NCI-H345 treated with DMSO at 0.1 percent for 48 hours (cell line): ENCODE data around the gene DCUN1D3.

Experiments
- DNase-seq: peaks from one replicate; lab custom pipeline; 2025; ENCODE audit not compliant: unreplicated experiment; lab: John Stamatoyannopoulos, UW

DCUN1D3 gene

DNA sequence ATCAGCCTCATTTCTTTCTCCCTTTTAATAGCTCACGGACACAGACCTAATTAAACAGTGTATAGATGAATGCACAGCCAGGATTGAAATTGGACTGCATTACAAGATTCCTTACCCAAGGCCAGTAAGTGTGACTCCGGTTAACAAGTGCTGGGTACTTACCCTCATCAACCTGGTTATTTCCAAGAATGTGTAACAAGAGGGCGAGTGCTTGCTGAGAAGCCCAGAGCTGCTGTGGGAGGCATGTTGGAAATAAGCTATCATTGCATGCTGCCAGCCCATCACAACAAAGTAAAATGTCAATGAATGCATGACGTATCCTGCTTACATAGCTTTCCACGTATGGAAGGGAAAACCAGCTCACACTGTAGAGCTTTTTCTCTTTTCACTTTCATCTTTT is 19.9 kb upstream of the DCUN1D3 start:
- DNase-seq = no peak

- no peak for DNase-seq
Measured at GRCh38 chr16:20918486-20919239, 18.5 kb upstream of the DCUN1D3 start.

DNA sequence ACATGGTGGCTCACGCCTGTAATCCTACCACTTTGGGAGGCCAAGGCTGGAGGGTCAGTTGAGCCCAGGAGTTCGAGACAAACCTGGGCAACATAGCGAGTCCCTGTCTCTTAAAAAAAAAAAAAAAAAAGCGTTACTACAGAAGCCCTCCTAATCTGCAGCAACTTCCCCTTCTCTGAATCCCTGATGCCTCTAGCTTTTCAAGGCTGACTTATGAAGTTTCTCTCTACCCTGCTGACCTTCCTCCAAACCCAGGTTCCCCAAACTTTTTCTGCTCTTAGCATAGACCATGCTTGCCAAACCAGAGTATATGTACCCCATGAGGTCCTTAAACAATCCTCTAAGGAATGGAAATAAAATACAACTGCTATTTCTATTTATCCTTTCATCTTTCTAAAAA is 16.8 kb upstream of the DCUN1D3 start:
- no peak for DNase-seq

DNA sequence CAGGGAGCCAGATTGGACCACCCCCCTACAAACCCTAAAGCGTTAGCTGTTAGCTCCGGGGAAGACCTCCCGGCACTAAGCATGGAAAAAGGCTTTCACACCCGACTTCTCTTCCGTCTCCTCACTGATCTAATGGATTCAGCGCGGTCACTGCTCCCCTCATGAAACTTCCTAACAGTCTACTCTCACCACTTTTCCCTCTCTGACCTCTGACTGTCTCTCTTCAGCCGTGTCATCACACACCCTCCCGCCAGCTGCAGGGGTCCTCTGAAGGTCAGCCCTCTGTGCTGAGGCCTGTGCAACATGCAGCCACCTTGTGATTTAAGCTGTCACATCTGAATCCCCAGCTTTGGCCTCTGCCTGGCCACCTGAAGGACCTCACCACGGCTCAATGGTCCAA is 16.1 kb upstream of the DCUN1D3 start:
- no peak for DNase-seq

GRCh38 chr16:20911361-20911760 is 11.2 kb upstream of the DCUN1D3 start:
- DNase-seq = no peak

DNA sequence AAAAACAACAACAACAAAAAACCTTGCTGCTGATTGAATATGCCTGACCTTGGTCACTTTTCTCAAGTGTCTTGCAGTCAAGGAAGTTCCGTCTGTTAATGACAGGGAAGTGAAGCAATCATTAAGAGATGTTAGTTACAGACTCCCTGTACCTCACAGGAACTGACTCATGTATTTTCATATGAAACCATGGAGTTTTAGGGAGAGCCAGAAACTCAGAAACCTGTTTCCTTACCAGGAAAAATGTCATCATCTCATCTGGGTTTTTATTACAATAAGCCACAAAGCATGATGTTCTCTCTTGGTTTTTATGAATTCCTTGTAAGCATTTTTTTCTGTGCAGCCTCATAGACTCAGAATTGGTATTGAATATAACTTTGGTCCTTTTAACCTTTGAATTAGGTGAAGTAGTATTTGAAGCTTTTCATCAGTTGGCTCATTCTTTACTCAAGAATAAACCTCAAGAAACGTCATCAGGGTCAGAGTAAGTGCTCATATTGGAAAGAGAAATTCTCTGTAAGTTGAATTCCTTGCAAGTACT is 10.7 kb upstream of the DCUN1D3 start:
- no peak for DNase-seq

GRCh38 chr16:20906341-20907255 is 6.4 kb upstream of the DCUN1D3 start:
- no peak for DNase-seq

GRCh38 chr16:20905576-20905975 is 5.4 kb upstream of the DCUN1D3 start:
- DNase-seq = no peak

GRCh38 chr16:20904507-20905081 is 4.4 kb upstream of the DCUN1D3 start:
- DNase-seq = no peak

- no peak for DNase-seq
Measured at GRCh38 chr16:20903899-20904506, 3.8 kb upstream of the DCUN1D3 start.

DNA sequence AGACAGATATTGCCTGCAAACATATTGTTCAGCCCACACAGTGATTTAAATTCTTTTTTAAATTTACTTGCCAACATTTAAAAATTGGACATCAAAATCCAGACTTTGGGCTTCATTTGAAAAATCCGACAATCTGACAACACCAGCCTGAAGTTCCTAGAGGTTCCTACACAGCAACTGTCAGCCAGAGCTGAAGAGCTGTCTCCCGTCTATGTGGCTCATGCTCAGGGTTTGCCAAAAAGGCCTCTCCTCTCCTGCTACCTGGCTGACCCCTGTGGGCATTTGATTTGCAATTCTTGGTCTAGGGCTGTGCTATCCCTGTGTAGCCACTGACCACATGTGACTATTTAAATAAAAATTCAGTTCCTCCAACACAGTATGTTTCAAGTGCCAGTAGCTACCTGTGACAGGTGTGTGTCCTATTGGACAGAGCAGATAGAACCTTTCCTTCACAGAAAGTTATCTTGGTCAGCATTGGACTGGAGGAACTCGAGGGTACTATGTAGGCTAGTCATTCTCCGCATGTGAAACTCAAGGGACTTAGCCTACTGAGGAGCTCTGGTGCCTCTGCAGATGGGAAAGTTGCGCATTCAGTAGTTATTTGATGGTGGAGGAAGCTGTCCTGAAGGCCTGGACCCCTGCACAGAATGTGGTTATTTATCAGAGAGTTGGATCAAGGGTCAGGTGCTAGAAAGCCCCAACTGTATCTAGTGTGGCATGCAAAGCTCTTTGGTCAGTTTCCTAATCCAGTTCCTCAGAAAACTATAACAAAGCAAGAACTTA is 3.1 kb upstream of the DCUN1D3 start:
- no peak for DNase-seq

DNA sequence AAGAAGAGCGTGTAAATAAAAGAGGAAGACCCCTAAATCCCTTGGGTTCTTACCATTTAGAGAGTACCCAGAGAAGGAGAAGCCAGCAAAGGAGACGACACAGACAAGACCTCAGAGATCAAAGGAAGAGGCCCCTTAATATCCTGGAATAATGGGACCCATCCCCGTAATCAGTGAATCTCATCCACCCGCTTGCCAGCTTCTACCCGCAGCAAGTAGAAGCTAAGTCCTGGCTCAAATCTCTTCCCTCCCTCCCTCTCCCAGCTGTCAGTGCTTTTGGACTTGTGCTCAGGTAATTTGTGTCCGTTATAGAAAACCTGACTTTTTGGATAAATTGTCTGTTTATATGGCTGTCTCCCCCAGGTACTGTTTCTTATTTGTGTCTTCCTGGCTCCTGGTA is 2.3 kb upstream of the DCUN1D3 start:
- DNase-seq = no peak

DNA sequence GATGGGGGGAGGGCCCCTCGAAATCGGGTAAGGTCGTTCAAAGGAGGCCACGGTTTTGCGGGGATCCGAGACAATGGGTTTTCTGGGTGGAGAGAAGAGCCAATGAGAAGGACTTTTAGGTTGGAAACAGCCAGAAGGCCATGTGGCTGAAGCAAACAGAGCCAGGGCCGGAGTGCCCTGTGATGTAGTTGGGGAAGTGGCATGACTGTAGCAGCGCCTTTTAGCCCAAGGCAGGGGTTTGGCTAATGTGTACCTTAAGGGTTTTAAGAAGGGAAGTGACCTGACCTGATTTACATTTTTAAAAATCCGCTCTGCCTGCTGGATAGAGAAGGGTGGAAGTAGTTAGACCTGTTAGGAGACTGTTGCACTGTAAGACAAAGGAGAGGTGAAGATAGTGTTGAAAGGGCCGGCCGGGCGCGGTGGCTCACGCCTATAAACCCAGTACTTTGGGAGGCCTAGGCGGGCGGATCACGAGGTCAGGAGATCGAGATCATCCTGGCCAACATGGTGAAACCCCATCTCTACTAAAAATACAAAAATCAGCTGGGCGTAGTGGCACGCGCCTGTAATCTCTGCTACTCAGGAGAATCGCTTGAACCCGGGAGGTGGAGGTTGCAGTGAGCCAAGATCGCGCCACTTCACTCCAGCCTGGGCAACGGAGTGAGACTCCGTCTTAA is 1.4 kb upstream of the DCUN1D3 start:
- peak; percentile 11 for DNase-seq

- DNase-seq = no peak
Measured at GRCh38 chr16:20901068-20901435, 894 bp upstream of the DCUN1D3 start.

GRCh38 chr16:20899477-20900298 is 470 bp downstream of the DCUN1D3 start:
- DNase-seq = no peak

DNA sequence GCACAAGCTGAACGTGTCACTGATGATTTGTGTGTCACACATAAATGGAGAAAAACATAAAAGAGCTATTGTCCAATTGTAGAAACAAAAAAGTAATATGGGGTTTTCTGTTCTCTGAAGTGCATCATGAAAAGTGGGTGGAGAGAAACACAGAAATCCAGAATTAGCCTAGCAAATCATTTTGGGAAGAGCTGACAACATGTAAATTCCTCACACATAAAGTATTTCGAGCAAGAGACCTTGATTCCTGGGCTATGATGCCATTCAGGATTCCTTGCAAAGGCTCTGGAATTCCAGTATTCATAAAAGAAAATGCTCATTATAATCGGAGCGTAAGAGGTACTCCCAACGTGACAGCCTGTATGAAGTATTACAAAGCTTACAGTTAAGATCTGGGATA is 1.1 kb downstream of the DCUN1D3 start:
- no peak for DNase-seq

GRCh38 chr16:20897922-20898321 is 2.2 kb downstream of the DCUN1D3 start:
- no peak for DNase-seq

DNA sequence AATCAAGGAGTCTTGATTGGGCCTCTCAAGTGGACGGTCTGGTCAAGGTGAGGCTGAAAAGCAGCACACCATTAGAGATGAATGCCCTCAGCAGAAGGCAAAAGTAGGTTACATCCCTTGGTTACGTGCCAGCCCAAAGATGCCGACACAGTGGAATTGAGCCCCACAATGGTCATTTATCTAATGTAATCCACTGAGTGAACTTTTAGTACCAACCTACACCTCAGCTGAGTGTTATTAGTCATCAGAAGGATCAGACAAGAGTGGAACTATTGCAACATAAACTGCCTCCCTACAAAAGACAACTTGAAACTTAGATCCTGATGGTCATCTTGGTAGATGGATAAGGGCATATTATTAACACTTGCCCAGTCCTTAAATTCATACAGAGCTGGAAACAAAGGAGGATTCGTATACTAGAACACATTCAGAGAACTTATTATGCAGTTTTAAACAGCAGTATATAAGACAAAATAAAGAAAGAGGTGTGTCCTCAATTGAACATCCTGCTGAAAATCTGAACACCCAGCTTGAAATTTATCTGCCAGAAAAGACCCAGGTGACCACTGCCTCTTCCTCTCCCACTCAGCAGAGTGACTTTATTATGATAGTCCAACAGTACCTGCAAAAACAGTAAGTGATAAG is 2.8 kb downstream of the DCUN1D3 start:
- DNase-seq = no peak

DNA sequence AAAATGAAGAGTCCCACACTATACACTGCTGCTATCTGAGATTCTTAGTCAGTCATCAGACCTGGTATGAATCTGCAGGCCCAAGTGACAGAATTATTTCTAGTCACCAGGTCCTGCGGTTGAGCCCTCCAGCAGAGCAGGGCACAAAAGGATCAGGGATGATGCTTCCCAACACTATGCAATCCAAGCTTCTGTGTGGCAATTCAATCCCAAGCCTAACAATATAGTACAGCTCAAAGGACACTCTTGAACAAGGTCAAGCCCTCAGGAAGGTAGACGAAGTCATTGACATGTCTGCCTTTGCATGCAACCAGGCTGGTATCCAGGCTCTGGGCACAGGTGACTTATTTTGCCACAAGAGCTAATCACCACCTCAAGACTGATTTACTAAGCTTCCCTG is 5.8 kb downstream of the DCUN1D3 start:
- DNase-seq = no peak
